A549 treated with RU486 at 1 μM for 4 hours (cell line): ENCODE measurements around the gene POPDC2. TPM values are rescaled to one million over a fixed set of nuclear protein-coding genes. Genes with fewer than 3 reads are reported as not detected.

Source experiments
- total RNA-seq: library from RNA; stranded (reverse); fragments of 200-300 nt; extraction: Qiagen RNA extraction; gene quantifications from 5 replicates; pipeline ENCODE4 v1.2.3, GENCODE V29; 2022; ENCODE audit warnings: low read depth

The POPDC2 gene, protein sequence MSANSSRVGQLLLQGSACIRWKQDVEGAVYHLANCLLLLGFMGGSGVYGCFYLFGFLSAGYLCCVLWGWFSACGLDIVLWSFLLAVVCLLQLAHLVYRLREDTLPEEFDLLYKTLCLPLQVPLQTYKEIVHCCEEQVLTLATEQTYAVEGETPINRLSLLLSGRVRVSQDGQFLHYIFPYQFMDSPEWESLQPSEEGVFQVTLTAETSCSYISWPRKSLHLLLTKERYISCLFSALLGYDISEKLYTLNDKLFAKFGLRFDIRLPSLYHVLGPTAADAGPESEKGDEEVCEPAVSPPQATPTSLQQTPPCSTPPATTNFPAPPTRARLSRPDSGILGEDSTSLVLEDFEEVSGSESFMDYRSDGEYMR
- 0.11 to 1.3 TPM (median 0.24 TPM) in 5 replicates for total RNA-seq

DNA sequence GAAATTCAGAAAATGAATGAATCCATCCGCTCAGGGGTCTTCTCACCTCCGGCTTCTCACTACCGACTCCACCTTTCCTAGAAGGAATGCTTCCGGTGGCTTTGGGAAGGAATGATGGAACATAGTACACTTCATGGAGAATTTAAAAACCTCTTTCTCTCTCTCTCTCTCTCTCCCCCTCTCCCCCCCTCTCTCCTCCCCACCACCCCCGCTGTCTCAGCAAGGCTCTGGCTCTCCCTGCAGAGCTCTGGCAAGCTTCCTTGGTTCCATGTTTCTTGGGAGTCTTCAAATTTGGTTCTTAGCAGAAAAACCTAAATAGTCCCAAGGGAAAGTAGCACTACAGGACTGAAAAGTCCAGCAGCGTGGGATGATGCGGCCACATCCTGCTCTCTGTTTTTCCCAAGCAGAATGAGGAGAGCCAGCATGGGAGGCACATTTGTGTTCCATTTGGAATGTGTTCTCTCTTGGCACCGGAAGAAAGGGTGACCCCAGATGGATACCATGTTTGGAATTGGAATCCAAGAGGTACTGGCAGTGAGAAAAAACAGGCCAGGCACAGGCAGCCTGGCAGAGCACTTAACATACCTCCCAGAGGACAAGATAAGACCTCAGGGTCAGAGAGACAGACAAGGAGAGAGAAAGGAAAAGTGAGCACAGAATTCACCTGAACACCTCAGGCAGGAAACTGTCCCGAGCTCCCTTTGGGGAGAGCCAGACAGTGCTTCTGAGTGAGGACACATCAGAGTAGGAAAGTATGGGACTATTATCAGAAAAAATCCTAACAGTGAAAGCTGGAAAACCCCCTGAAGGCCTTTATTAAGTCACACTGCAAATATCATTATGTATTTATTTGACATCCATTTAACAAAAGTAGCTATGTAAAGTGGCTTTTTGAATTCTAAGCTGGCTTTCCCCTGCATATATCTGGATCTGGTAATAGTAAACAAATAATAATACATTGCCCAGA lies at the start of gene POPDC2:
POPDC2 (minus strand) TSS at position 116 of the 967 bp plus-strand sequence. CDS start 166 bp downstream, outside the sequence.

DNA sequence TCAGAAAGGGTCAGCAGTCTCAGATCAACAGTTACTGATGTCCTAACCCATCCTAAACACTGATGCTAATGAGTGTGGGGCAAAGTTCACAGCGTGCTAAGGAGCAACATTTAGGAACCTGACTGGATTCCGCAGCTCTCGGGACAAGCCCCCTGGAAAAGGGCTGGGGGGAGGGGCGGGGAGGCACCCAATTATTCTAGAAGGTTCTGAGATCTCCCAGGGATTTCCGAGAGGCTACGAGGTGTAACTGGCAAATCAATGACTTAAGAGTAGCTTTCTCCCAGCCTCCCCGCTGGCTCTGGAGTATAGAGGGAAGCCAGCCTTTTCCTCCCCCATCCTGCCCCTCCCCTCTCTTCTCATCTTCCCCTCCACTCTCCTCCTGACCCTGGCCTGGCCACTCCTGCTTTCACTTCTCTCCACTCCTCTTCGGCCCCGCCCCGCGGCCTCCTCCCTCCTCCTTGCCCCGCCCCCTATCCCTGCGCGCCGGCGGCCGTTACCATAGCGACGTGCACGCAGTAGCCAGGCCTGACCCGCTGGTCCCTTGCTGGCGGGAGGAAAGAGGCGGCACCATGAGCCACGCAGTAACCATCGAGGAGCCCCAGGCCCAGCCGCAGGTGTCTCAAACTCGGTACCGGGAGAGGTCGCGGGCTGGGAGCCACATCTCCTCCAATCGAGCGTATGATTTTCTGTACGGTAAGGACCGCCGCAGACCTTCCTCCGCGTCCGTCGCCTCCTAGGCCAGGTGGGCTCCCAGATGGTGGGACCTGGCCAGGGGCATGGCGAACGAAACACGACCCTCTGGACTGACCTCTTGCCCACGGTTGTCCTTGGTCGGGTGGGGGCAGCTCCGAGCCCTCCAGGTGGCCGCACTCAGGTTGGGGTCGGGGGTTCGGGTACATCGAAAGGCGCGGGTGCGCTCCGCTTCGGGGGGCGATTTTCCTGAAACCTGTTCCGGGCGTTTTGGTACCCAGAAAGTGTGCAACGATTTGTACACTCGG lies 42.4 kb upstream of the POPDC2 start, which contains the start of gene CFAP91:
CFAP91 (plus strand) TSS at position 493 of the 998 bp plus-strand sequence; CDS start at position 570, 77 bp downstream.

DNA sequence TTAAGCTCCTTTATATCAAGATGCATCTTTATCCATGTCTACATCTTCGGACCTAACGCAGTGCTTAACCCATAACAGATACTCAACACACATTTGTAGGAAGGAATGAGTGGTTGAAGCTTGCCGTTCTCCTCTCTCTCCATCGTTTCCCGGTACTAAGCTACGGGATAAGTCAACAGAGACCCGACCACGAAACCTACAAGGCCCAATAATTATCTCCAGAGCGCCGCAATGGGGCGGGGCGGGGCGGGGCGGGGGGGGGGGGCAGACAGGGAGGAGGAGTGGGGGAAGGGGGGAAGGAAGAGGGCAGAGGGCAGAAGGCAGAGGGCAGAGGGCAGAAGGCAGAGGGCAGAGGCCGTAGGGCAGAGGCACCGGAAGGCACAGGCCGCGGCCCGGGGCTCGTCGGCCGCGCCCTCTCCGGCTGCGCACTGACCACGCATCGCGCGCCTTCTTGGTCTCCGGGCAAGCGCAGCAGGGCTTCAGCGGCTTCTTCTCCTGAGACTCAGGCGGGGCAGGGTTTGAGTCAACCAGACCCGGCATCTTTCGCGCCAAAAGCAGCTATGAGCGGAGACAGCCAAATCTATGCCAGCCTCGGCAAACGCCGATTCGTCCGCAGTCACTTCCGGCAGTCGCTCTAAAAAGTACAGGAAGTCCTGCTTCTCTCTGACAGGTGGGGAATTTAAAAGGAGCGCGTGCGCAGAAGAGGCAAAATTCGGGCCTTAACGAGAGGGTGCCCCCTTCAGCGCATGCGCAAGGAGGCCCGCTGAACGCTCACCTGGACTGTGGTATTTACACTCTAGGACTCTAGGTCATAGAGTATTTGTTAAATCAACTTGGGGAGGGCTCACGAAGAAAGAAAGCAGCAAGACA lies 16.6 kb upstream of the POPDC2 start, which contains the start of gene COX17:
COX17 (minus strand) TSS at position 636 of the 870 bp plus-strand sequence; CDS start at position 540, 96 bp downstream.

DNA sequence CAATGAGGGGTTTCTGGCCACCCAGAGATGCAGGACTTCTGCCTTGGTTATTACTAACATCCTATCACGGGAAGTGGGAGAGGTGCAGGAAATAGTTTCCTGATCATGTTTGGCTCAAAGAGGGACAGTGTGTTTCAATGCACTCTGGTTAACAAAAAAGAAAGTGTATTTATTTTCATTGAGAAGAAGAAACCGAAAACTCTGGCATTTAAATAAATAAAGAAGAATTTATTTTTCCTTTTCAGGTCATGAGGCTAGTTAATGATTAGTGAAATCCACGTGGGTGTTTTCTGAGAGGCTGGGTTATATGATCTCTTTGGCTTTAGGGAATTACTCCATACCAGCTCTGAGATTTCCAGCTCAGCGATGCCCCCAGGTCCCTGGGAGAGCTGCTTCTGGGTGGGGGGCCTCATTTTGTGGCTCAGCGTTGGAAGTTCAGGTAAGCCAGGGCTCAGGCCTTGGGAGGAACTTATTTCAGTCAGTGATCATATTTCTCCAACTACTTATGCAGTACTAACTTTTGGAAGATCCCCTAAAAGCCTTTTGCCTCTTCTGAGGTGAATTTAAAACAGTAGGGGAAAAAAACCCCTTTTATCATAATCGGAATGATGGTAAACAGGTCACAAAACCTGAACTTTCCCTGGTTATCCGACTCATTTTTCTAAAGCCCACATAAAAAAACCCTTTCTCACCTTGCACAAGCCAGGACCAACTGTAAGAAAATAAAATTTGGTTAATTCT lies 62.7 kb downstream of the POPDC2 start, which contains the start of gene PLA1A:
PLA1A (plus strand) TSS at position 338 of the 741 bp plus-strand sequence; CDS start at position 367, 29 bp downstream.

Other genes with a start within 250 kb of the POPDC2 start
- 25.9 to 27.6 TPM (median 26.5 TPM) in 5 replicates for gene TMEM39A, start 197.0 kb downstream of the POPDC2 start, total RNA-seq
- gene POGLUT1, start 191.6 kb downstream of the POPDC2 start, total RNA-seq: 8.2 to 10.2 TPM (median 9.0 TPM) in 5 replicates
- gene TIMMDC1, start 162.0 kb downstream of the POPDC2 start, total RNA-seq: 59.7 to 104 TPM (median 74.4 TPM) in 5 replicates
- not detected in 5 replicates for gene CD80, start 101.0 kb downstream of the POPDC2 start, total RNA-seq
- 1.9 to 2.6 TPM (median 2.6 TPM) in 5 replicates for gene ADPRH, start 81.1 kb downstream of the POPDC2 start, total RNA-seq
- 0.27 to 0.52 TPM (median 0.38 TPM) in 5 replicates for gene PLA1A, start 62.7 kb downstream of the POPDC2 start, total RNA-seq
- gene COX17, start 16.8 kb upstream of the POPDC2 start, total RNA-seq: 96.0 to 137 TPM (median 103 TPM) in 5 replicates
- gene CFAP91, start 42.4 kb upstream of the POPDC2 start, total RNA-seq: 0.15 to 0.35 TPM (median 0.31 TPM) in 5 replicates
- gene NR1I2, start 121.5 kb upstream of the POPDC2 start, total RNA-seq: not detected in 5 replicates